ENCODE results near the gene TACC2. TPM values are rescaled to one million over a fixed set of nuclear protein-coding genes. Genes with fewer than 3 reads are reported as not detected.

The TACC2 gene
- total and polyA plus RNA-seq, 4 donors: 43.3 to 309 (median 127) TPM

DNA sequence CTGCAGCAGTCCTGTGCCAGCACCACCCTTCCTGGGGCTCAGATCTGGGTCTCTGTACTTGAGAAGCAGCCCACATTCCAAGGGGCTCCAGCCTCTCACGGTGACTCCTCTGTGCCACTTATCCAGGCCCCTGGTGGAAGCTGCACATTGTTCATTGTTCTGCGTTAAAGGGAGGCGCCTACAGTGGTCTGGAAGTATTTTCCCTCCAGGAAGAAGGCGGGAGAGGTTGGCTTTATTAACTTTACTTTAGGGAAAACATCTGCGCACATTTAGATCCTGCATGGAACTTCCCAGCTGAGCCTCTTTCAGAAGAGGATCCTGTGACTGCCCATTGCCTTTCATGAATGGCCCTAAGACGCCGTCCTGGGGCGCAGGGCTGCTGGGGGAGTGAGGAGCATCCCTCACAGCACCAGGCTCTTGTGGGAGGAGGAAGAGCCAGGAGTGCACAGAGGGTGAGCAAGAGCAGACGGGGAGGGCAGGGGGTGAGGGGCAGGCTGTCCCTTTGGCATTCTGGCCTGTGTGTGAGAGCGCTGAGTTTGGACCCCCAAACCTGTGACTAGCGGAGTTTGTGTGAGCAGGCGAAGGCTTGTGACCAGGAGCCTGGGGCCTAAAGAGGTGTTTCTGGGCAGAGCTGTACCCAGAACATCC, 183.5 kb downstream of the TACC2 start:
- Histone ChIP-seq H3K9ac (ENCODE audit: insufficient read depth in 1 of 2, low read length in 2 of 2) (no peak overlapping the region), H3K9me3 (ENCODE audit: control insufficient read depth in 4 of 4, insufficient read depth in 3 of 4, low read length in 3 of 4) (no peaks in the 10 kb centered on the region), H3K27me3 (ENCODE audit: control insufficient read depth in 3 of 3, insufficient read depth in 3 of 3, low read length in 2 of 3) (no peaks in the 10 kb centered on the region), H3K4me3 (no peak overlapping the region), H3K36me3 (ENCODE audit: control insufficient read depth in 4 of 4, insufficient read depth in 4 of 4, low read length in 4 of 4) (peaks cover 0 to 6% (median 2%) of the 10 kb centered on the region in 4 donors), H3K4me1 (ENCODE audit: control insufficient read depth in 5 of 5, insufficient read depth in 5 of 5, low read length in 5 of 5) (peaks cover 5 to 27% (median 14%) of the 10 kb centered on the region in 5 donors), H3K27ac (ENCODE audit: low read depth in 1 of 2, low read length in 1 of 2) (peak overlapping the region in 1 of 2 donors; percentile 22)
- DNase-seq (peak; percentile 40 to 66 (median 49)), ATAC-seq (ENCODE audit: insufficient read depth, low FRiP score) (no peak)
- TF ChIP-seq, protein P1, sequence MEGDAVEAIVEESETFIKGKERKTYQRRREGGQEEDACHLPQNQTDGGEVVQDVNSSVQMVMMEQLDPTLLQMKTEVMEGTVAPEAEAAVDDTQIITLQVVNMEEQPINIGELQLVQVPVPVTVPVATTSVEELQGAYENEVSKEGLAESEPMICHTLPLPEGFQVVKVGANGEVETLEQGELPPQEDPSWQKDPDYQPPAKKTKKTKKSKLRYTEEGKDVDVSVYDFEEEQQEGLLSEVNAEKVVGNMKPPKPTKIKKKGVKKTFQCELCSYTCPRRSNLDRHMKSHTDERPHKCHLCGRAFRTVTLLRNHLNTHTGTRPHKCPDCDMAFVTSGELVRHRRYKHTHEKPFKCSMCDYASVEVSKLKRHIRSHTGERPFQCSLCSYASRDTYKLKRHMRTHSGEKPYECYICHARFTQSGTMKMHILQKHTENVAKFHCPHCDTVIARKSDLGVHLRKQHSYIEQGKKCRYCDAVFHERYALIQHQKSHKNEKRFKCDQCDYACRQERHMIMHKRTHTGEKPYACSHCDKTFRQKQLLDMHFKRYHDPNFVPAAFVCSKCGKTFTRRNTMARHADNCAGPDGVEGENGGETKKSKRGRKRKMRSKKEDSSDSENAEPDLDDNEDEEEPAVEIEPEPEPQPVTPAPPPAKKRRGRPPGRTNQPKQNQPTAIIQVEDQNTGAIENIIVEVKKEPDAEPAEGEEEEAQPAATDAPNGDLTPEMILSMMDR (IDR thresholded peaks at IDR 0.05; ENCODE audit: control extremely low read depth, extremely low read depth): no peak
- 75 to 81% methylated on average over 12 of the region's 12 CpGs for WGBS, 2 donors

DNA sequence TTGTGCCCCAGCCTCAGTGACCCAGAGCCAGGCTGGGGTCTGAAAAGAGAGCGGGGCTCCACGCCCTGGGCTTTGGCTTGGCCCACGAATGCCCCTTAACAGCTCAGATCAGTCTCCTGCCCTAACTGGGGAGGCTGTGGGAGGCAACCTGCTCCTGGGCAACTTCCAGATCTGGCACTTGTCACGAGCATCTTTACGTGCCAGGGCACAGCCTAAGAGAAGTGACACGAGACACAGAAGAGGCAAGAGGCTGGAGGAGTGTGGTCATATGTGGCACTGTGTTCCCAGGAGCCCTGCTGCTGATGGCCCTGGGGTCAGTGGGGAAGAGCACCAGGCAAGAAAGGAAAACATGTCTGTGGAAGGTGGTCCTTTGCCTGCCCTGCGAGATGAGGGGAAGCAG, 184.4 kb downstream of the TACC2 start:
- Histone ChIP-seq H3K9ac (ENCODE audit: insufficient read depth in 1 of 2, low read length in 2 of 2) (no peak overlapping the region), H3K4me3 (no peak overlapping the region), H3K4me1 (ENCODE audit: control insufficient read depth in 5 of 5, insufficient read depth in 5 of 5, low read length in 5 of 5) (peaks cover 5 to 27% (median 14%) of the 10 kb centered on the region in 5 donors), H3K36me3 (ENCODE audit: control insufficient read depth in 4 of 4, insufficient read depth in 4 of 4, low read length in 4 of 4) (peaks cover 0 to 5% (median 2%) of the 10 kb centered on the region in 4 donors), H3K27me3 (ENCODE audit: control insufficient read depth in 3 of 3, insufficient read depth in 3 of 3, low read length in 2 of 3) (no peaks in the 10 kb centered on the region), H3K27ac (ENCODE audit: low read depth in 1 of 2, low read length in 1 of 2) (peak overlapping the region in 1 of 2 donors; percentile 58), H3K9me3 (ENCODE audit: control insufficient read depth in 4 of 4, insufficient read depth in 3 of 4, low read length in 3 of 4) (no peaks in the 10 kb centered on the region)
- DNase-seq: no peak
- TF ChIP-seq, protein P1 (IDR thresholded peaks at IDR 0.05; ENCODE audit: control extremely low read depth, extremely low read depth): no peak
- 78 to 79% methylated on average over 7 of the region's 7 CpGs for WGBS, 2 donors
- no peak for ATAC-seq (ENCODE audit: insufficient read depth, low FRiP score)

DNA sequence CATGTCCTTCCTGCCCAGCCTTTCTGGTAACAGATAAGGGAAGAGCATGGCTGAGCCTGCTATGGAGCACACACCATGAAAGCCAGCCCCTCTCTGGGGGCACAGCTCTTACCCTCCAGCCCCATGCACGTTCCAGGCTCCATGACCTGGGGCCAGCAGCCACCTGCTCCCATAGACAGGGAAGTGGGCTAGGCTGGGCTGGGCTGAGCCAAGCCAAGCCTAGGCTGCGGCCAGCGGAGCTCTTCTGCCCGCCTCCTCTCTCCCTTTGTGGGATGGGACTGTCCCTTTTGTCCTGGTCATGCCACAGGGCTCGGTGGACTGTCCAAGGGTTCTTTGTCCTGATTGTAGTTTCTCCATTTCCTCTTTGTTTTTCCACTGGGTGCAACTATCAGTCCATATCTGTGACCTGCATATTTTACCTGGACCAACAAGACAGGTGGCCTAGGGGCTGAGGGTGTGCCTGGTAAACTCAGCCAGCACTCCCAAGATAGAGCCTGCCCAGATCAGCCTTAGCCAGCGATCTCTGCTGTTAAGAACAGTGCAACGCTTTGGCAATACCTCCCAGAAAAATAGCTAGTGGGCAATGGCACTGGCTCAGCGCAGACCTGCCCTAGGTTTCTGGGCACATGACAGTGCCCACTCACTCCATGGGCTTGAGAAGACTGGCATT, 184.9 kb downstream of the TACC2 start:
- TF ChIP-seq, protein P1 (IDR thresholded peaks at IDR 0.05; ENCODE audit: control extremely low read depth, extremely low read depth): no peak
- no peak for ATAC-seq (ENCODE audit: insufficient read depth, low FRiP score)
- H3K9ac ChIP-seq (ENCODE audit: insufficient read depth in 1 of 2, low read length in 2 of 2): no peak overlapping the region
- no peaks in the 10 kb centered on the region for H3K27me3 ChIP-seq (ENCODE audit: control insufficient read depth in 3 of 3, insufficient read depth in 3 of 3, low read length in 2 of 3)
- H3K9me3 ChIP-seq (ENCODE audit: control insufficient read depth in 4 of 4, insufficient read depth in 3 of 4, low read length in 3 of 4): no peaks in the 10 kb centered on the region
- H3K4me3 ChIP-seq: no peak overlapping the region
- no peak for DNase-seq
- peaks cover 0 to 5% (median 0%) of the 10 kb centered on the region in 4 donors for H3K36me3 ChIP-seq (ENCODE audit: control insufficient read depth in 4 of 4, insufficient read depth in 4 of 4, low read length in 4 of 4)
- peaks cover 5 to 27% (median 14%) of the 10 kb centered on the region in 5 donors for H3K4me1 ChIP-seq (ENCODE audit: control insufficient read depth in 5 of 5, insufficient read depth in 5 of 5, low read length in 5 of 5)
- WGBS, 2 donors: 91 to 93% methylated on average over 8 of the region's 8 CpGs
- peak overlapping the region in 1 of 2 donors; percentile 58 for H3K27ac ChIP-seq (ENCODE audit: low read depth in 1 of 2, low read length in 1 of 2)

Measured in lung (tissue), 12 donors.